GM18858 (cell line): ENCODE measurements around the gene INO80.

Source experiments
- ATAC-seq: cut with Tn5 transposase; IDR thresholded peaks from one replicate; pipeline ENCODE4 v1.9.1; 2021; ENCODE audit not compliant: unreplicated experiment

The INO80 gene

DNA sequence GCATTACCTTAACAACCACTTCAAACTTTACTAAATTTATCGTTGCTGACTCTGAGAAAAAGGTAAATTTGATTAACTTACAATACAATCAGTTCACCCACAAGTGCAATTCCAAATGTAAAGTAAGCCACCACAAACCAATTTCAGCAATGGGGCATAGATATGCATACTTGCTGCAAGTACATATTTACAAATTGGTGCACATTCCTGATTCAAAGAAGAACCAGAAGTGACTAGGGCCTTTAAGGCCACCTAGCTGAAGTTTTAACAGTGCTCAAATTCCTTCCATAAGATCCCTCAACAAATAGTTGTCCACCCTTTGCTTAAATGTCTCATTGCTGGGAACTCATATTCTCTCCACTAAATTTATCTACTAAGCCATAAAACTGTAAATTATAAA, 67.2 kb downstream of the INO80 start:
- no peak for ATAC-seq

- ATAC-seq, result no peak
Measured at GRCh38 chr15:41048397-41048796, 67.7 kb downstream of the INO80 start.

- ATAC-seq, result no peak
Measured at GRCh38 chr15:41047474-41047873, 68.6 kb downstream of the INO80 start.

DNA sequence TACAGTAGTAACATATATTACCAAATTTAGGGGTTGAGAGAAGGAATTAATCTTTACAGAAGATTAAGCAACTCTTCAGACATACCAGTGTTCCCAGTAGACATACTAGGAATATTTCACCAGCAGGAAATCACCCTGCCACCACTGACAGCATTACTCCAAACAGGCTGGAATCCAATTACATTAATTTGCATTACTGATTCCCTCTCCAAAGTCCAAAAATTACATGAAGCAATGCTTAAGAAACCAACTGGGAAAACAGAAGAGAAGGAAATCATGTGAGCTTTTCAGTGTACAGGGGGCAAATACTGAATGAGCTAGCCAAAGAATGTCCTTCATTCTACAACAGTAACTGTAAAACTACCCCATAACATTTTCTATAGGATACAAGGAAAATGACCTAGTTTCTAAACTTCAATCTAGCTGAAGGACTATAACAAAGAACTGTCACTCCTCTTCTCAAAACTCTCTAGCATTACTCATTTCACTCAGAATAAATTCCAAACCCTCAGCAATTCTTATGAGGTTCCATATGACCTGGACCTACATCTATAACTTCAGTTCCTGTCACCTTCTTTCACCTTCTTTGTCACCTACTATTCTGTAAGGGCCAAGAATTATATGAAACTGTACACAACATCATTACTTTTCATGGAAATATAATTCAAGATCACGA, 72.7 kb downstream of the INO80 start:
- no peak for ATAC-seq

DNA sequence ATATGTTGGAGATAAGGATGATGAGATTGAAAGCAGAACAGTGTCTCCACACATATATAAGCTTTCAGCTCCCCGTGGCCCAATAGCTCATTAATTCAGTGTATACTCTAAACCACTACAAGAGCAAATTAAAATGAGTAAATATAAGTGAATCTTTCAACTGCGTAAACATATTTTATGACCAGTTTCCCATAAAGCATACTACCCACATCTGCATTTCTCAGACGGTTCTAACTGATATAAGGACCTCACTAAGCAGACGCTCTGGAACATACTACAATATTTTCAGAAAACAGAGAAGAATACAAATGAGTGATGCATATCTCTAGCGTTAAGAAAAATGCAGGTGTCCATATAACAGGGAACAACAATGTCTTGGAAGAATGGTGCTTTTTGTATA, 73.2 kb downstream of the INO80 start:
- no peak for ATAC-seq

DNA sequence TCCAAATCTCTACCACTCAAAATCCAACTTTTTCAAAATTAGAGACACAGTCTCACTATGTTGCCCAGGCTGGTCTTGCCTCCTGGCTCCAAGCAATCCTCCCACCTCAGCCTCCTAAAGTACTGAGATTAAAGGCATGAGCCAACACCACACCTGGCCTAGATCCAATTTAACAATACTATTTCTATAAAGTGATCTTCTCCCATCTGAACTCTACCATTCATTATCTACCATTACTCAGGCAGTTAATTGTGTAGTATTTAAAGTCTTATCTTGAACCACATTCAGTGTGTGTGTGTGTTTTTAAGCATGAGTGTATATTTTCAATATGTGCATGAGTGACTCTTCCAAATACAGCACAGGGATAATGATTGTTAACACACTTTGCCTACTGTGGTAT, 77.0 kb downstream of the INO80 start:
- ATAC-seq, result no peak

- ATAC-seq, result no peak
Measured at GRCh38 chr15:41032079-41032328, 84.1 kb downstream of the INO80 start.

DNA sequence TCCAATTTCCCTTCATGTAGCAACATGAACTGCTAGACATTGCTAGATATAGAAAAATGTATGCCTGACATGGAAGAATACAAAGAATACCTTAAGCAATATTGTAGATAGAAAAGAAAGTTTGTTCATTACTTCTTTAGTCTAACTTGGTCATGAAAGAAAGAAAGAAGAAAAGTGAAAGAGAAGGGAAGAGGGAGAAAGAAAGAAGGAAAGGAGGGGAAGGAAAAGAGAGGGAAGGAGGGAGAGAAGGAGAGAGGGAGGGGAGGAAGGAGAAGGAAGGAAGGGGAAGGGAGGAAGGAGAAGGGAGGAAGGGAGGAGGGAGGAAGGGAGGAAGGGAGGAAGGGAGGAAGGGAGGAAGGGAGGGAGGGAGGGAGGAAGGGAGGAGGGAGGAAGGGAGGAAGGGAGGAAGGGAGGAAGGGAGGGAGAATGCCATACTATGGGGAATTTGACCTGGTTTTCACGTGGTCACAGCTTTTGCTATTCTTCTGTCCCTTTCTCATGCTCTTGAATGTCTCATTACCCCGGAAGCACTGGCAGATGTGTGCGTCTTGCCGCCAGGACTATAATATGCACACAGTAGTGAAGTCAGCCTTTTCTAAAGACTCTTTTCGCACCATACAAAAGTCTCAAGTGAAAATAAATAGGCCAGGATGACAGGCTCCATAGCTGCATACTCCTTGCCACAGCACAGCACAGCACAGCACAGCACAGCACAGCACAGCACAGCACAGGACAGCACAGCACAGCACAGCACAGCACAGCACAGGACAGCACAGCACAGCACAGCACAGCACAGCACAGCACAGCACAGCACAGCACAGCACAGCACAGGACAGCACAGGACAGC, 84.6 kb downstream of the INO80 start:
- no peak for ATAC-seq

DNA sequence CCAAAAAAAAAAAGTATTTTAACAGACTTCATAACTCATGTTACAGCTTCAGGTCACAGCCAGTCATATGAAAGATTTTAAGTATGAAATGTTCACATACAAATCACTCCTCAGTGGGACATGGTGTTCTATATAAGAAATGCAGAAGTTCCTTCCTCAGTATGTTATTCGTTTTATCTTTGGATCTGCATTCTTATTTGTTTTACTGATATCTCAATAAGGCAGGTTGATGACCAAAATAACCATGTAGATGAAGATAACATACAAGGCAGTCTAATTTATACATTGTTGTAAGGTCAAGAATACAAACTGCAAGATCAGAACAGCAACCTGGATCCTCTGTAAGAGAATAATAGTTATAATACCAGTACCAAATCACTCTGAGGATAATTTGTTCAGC, 87.2 kb downstream of the INO80 start:
- no peak for ATAC-seq

GRCh38 chr15:41025393-41025792, 90.7 kb downstream of the INO80 start:
- ATAC-seq, result no peak

- no peak for ATAC-seq
Measured at GRCh38 chr15:41024885-41025284, 91.2 kb downstream of the INO80 start.

DNA sequence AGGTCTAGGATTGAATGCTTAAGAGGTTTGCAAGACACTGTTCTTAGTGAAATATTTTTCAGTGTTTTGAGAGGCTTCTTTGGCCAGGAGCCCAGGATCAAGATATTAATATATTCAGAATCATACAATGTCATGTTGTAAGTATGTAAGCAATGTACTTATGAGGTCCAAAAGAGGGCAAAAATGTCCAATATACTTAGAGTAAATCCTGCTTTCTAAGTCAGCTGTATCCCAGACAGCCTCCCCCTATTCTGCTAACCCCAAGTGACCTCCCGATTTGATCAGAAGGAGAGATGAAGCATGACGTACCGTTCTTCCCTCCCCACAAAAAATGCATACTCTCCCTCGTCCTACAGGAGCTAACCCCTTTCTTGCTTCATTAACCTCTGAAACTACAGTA, 91.9 kb downstream of the INO80 start:
- no peak for ATAC-seq

- ATAC-seq, result no peak
Measured at GRCh38 chr15:41022487-41023090, 93.5 kb downstream of the INO80 start.

DNA sequence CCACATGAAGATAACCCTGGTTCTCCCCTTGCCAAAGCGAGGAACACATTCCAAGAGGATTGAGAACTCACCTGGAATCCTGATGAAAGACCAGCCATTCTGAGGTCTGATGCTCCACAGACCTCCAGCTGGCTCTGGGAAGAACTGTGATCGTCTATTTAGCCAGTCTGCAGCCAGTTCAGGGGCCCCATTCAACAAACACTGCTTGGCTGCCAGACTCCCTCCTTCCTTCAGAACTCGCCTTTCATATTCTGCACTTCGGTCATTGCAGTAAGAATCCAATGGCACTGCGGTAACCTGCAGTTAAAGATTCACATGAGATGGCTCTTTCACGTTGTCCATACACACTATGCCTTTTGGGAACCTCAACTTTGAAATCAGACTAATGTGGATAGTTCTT, 95.3 kb downstream of the INO80 start:
- ATAC-seq, result no peak

DNA sequence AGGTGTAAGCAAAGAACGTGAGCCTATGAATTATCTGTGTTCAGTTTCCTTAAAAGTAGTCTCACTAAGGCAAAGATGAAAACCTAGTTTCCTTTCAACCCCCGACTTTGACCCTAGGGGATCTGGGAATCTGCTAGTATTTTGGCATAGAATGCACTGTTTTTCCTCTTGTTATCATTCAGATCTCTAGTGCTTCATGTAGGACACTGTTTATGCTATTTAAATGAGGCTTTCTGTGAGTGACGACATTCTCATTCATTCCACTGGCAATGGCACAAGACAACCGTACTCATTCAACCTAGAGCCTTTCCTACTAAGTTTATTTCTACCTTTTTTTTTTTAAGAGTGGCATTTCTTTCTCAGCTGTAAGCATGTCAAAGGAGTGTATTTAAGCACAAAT, 95.8 kb downstream of the INO80 start:
- no peak for ATAC-seq

GRCh38 chr15:41019174-41019573, 96.9 kb downstream of the INO80 start:
- ATAC-seq, result no peak

GRCh38 chr15:41018534-41018933, 97.5 kb downstream of the INO80 start:
- ATAC-seq, result no peak

DNA sequence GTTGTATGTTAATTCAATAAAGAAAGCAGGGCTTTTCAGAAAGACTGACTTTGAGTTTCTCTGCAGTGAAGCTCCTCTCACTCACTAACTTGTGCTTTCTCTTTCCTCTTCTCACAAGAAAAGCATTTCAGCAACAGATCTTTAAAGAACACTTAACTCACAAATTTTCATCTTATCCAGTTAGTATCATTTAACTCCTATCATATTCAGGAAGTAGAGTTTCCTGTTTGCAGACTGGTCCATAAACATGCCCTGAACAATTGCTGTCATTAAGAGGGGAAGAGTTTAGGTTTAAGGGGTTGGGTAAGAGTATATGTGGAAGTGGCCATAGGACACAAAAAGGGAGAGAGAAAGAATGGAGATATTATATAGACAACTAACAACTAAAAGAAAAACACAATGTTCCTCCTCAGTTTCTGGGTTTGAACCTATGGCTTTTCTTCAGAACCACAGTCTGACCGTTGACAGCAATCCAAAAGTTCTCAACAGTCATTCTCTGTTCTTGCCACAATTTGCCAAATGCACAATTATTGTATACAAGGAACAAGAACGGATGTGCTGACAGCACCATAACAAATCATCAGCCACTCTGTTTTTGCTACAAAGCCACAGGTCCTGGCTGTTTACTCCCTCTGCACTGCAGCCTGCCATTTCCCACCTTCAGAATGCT, 98.9 kb downstream of the INO80 start:
- ATAC-seq, result no peak

- peak; percentile 51 for ATAC-seq
Measured at GRCh38 chr15:41013691-41014414, 102.2 kb downstream of the INO80 start.

DNA sequence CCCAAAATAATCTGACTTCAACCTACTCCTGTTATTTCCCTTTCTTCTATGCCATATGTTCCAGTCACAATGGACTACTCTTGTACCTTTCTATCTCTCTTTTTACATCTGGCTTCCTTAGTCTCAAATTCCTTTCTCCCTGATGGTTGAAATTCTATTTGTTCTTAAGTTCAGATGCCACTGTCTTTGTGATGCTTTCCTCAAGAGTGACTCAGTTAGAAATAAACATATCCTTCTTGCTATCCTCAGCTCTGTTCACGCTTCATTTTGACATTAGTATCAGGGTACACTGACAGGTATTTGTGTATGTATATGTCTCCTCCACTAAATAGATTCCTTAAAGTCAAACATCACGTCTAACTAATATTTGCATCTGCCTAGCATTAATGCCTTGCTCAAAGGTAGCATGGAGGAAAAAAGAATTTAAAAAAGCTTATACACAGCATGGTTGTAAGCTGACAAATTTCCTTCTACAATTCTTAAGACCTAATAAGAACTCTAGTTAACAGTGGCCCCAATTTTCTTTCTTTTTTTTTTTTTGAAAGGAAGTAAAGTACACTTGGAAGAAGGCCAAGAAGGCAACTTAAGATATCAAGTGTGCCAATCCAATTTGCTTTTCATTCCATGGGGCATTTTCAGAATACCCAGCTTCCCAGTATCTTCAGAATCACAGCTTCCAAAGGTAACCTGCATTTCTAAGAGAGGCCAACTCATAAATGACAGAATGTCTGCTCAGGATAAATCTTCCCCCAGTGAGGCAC, 104.8 kb downstream of the INO80 start:
- no peak for ATAC-seq

DNA sequence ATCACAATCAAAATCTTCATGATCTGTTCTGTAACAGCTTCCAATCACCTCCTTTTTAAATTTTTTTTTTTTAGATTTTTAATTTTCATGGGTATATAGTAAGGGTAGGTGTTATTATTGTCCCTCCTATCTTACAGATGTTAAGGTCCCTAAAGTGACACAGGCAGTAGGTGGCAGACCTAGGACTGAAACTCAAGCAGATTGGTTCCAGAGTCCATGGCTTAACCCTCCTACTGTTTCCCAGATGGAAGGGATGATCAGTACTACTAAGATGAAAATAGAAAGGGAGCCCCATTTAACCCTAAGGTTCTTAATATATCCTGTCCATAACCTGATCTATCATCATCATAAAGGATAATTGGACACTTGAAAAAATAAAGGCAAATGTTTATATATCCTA, 105.7 kb downstream of the INO80 start:
- ATAC-seq, result no peak
